Prostate gland (tissue), 2 donors: ENCODE measurements around the gene NIPSNAP3A. TPM values are rescaled to one million over a fixed set of nuclear protein-coding genes. Genes with fewer than 3 reads are reported as not detected.

Source experiments
- DNase-seq: peaks from one replicate; pipeline ENCODE4 v3.0.0-alpha.2; 2019; ENCODE audit warnings: low spot score
- H3K27ac ChIP-seq, 2 donors: fragments of 200-600 bp; sonication (generic); 2 replicates each; pipeline ENCODE4 v1.5.1; 2017 to 2019
- H3K27me3 ChIP-seq: fragments of 200-600 bp; sonication (generic); replicated peaks from 2 replicates; pipeline ENCODE4 v1.5.1; 2019; ENCODE audit not compliant: insufficient read depth
- H3K36me3 ChIP-seq, 2 donors: fragments of 200-600 bp; sonication (generic); 1 replicate in 1 of 2; 2 replicates in 1 of 2; pipeline versions ENCODE4 v1.5.1 to v1.8.1; 2017 to 2019
- H3K4me1 ChIP-seq: fragments of 200-600 bp; sonication (generic); replicated peaks from 2 replicates; pipeline ENCODE4 v1.5.1; 2019
- H3K4me3 ChIP-seq, 2 donors: fragments of 200-600 bp; sonication (generic); 2 replicates each; pipeline ENCODE4 v1.5.1; 2017 to 2019
- H3K9me3 ChIP-seq: fragments of 200-600 bp; sonication (generic); 2 replicates; pipeline ENCODE4 v1.5.1; 2017
- CTCF ChIP-seq, 4 experiments: fragments of 200-600 bp in 2 of 4; fragments of 450-650 bp in 2 of 4; sonication (generic) in 2 of 4; IDR thresholded peaks; 1 replicate in 3 of 4; 2 replicates in 1 of 4; pipeline ENCODE4 v1.5.1; 2016 to 2019; ENCODE audit warnings: antibody characterized with exemption in 4 of 4, mild to moderate bottlenecking in 2 of 4, moderate library complexity in 2 of 4
- POLR2A ChIP-seq: fragments of 450-650 bp; IDR thresholded peaks from one replicate; pipeline ENCODE4 v1.6.1; 2016; ENCODE audit warnings: antibody characterized with exemption, mild to moderate bottlenecking
- POLR2AphosphoS5 ChIP-seq: sonication (generic); formaldehyde crosslinking; IDR thresholded peaks from one replicate; pipeline ENCODE4 v1.6.1; 2017; ENCODE audit warnings: antibody characterized with exemption
- WGBS: methylation state at CpG from one replicate; pipeline ENCODE4 v1.1.5; 2018; 5-methylcytosine and 5-hydroxymethylcytosine counted together
- intact Hi-C: fragments of 100-400 bp; cut with DNase I; formaldehyde crosslinking; loops from one replicate; pipeline ENCODE4 v1.14.2; 2022
- total RNA-seq, 2 donors: library from RNA; depleted of rRNA; stranded (reverse); fragments of >200 nt; gene quantifications; one replicate each; pipeline ENCODE4 v1.1.0, GENCODE V29; 2016

Gene NIPSNAP3A
- total RNA-seq, 2 donors from 2014 or later: 14.6 to 18.8 TPM

- Histone ChIP-seq H3K9me3 (no peaks in the 10 kb centered on the region), H3K27ac (no peak overlapping the region), H3K36me3 (no peaks in the 10 kb centered on the region), H3K27me3 (no peaks in the 10 kb centered on the region), H3K4me1 (no peaks in the 10 kb centered on the region), H3K4me3 (no peak overlapping the region)
- intact Hi-C loops: no loop called here
- no peak for DNase-seq
- 73% methylated on average over 2 of the region's 2 CpGs for WGBS
- TF ChIP-seq POLR2A (no peak), POLR2AphosphoS5 (no peak), CTCF (IDR thresholded peaks at IDR 0.05) (no peak)
These were observed 28.5 kb downstream of the NIPSNAP3A start for GRCh38 chr9:104775976-104776375.

- WGBS: 80% methylated on average over 1 of the region's 1 CpG
- DNase-seq: no peak
- no peaks in the 10 kb centered on the region for H3K4me1 ChIP-seq
- H3K4me3 ChIP-seq: no peak overlapping the region
- no peaks in the 10 kb centered on the region for H3K9me3 ChIP-seq
- no peak overlapping the region for H3K27ac ChIP-seq
- intact Hi-C loops: no loop called here
- TF ChIP-seq CTCF (IDR thresholded peaks at IDR 0.05) (no peak), POLR2AphosphoS5 (no peak), POLR2A (no peak)
- no peaks in the 10 kb centered on the region for H3K27me3 ChIP-seq
- H3K36me3 ChIP-seq: no peaks in the 10 kb centered on the region
These were observed 29.3 kb downstream of the NIPSNAP3A start for GRCh38 chr9:104776797-104777196.

- intact Hi-C loops: no loop called here
- H3K27ac ChIP-seq: no peak overlapping the region
- TF ChIP-seq POLR2A: no peak
- no peak for TF ChIP-seq POLR2AphosphoS5
- 90% methylated on average over 4 of the region's 4 CpGs for WGBS
- no peaks in the 10 kb centered on the region for H3K27me3 ChIP-seq
- peaks cover 3 to 4% of the 10 kb centered on the region in 2 donors for H3K36me3 ChIP-seq
- H3K4me1 ChIP-seq: no peaks in the 10 kb centered on the region
- DNase-seq: no peak
- no peak overlapping the region for H3K4me3 ChIP-seq
- no peaks in the 10 kb centered on the region for H3K9me3 ChIP-seq
These were observed 31.3 kb downstream of the NIPSNAP3A start for GRCh38 chr9:104778802-104779201.

- Histone ChIP-seq H3K27me3 (no peaks in the 10 kb centered on the region), H3K27ac (no peak overlapping the region), H3K4me1 (no peaks in the 10 kb centered on the region), H3K36me3 (peaks cover 4 to 5% of the 10 kb centered on the region in 2 donors), H3K9me3 (no peaks in the 10 kb centered on the region), H3K4me3 (no peak overlapping the region)
- intact Hi-C loops: no loop called here
- no peak for DNase-seq
- 55% methylated on average over 1 of the region's 1 CpG for WGBS
- TF ChIP-seq CTCF (IDR thresholded peaks at IDR 0.05) (no peak), POLR2A (no peak), POLR2AphosphoS5 (no peak)
These were observed 31.9 kb downstream of the NIPSNAP3A start for GRCh38 chr9:104779334-104779733.

- no peak for DNase-seq
- H3K4me1 ChIP-seq: no peaks in the 10 kb centered on the region
- peaks cover 4 to 6% of the 10 kb centered on the region in 2 donors for H3K36me3 ChIP-seq
- intact Hi-C loops: no loop called here
- H3K27me3 ChIP-seq: no peaks in the 10 kb centered on the region
- H3K4me3 ChIP-seq: no peak overlapping the region
- no peaks in the 10 kb centered on the region for H3K9me3 ChIP-seq
- 88% methylated on average over 9 of the region's 9 CpGs for WGBS
- H3K27ac ChIP-seq: no peak overlapping the region
- TF ChIP-seq POLR2A (no peak), POLR2AphosphoS5 (no peak), CTCF (IDR thresholded peaks at IDR 0.05) (no peak)
These were observed 32.6 kb downstream of the NIPSNAP3A start for GRCh38 chr9:104779946-104780535.
